ENCODE data around the gene FLT3.

- TF ChIP-seq CTCF (IDR thresholded peaks at IDR 0.05) (no peak), ZFX (IDR thresholded peaks at IDR 0.05; ENCODE audit: borderline replicate concordance) (no peak)
Observed at GRCh38 chr13:28056970-28057712, 43.2 kb downstream of the FLT3 start.
